HUES48 (cell line): ENCODE measurements around the gene MCTP2.
"Not testable (repeated sequence)": the region's sequence is repeated elsewhere in the genome, so short reads cannot be mapped to it uniquely, and the experiment has no call there.

ENCODE experiments used
- H3K27ac ChIP-seq: one replicate; pipeline ENCODE4 v1.7.0; 2013; ENCODE audit warnings: low read depth, low read length, inconsistent platforms
- H3K27me3 ChIP-seq: 2 replicates; pipeline ENCODE4 v1.6.1; 2013; ENCODE audit warnings: mild to moderate bottlenecking, low read length; ENCODE audit not compliant: control insufficient read depth, insufficient read depth
- H3K36me3 ChIP-seq: 2 replicates; pipeline ENCODE4 v1.6.1; 2013; ENCODE audit warnings: low read length; ENCODE audit not compliant: control insufficient read depth, insufficient read depth
- H3K4me1 ChIP-seq: 2 replicates; pipeline ENCODE4 v1.6.1; 2013; ENCODE audit warnings: mild to moderate bottlenecking, low read length; ENCODE audit not compliant: control insufficient read depth, insufficient read depth
- H3K4me3 ChIP-seq: 2 replicates; pipeline ENCODE4 v1.5.1; 2013; ENCODE audit warnings: mild to moderate bottlenecking, low read depth, low read length
- H3K9ac ChIP-seq: 2 replicates; pipeline ENCODE4 v1.6.1; 2013; ENCODE audit warnings: mild to moderate bottlenecking, low read depth, low read length, moderate library complexity
- H3K9me3 ChIP-seq: 2 replicates; pipeline ENCODE4 v1.6.1; 2013; ENCODE audit warnings: low read length; ENCODE audit not compliant: control insufficient read depth, insufficient read depth

Gene MCTP2

DNA sequence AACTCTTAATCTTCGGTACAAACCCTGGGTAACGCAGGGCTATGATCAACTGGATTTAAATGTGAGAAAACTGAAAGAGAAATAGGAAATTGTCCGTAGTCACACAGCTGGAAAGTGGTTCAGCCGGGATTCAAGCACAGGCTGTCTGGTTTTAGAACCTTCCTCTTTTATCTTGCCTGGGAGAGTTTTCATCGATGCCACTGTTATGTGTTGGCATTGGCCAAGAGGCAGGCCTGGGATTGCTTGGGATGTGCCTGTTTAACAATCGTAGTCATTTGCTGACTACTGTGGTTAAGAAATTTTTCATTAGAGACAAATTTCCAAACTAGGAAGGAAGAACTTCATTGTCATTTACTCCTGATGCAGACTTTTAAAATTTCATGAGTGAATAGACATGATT, 4.3 kb downstream of the MCTP2 start:
- Histone ChIP-seq H3K9me3 (no peaks in the 10 kb centered on the region), H3K4me1 (peaks cover 21% of the 10 kb centered on the region), H3K36me3 (no peaks in the 10 kb centered on the region), H3K9ac (no peak overlapping the region), H3K27ac (no peak overlapping the region), H3K27me3 (peaks cover 22% of the 10 kb centered on the region), H3K4me3 (no peak overlapping the region)

GRCh38 chr15:94236608-94237007, 5.2 kb downstream of the MCTP2 start:
- H3K9ac ChIP-seq, result no peak overlapping the region
- H3K4me3 ChIP-seq, result no peak overlapping the region
- H3K27ac ChIP-seq, result no peak overlapping the region
- H3K27me3 ChIP-seq, result peaks cover 18% of the 10 kb centered on the region
- H3K9me3 ChIP-seq, result no peaks in the 10 kb centered on the region
- no peaks in the 10 kb centered on the region for H3K36me3 ChIP-seq
- peaks cover 18% of the 10 kb centered on the region for H3K4me1 ChIP-seq

GRCh38 chr15:94237903-94238302, 6.5 kb downstream of the MCTP2 start:
- Histone ChIP-seq H3K27me3 (peaks cover 6% of the 10 kb centered on the region), H3K9me3 (no peaks in the 10 kb centered on the region), H3K27ac (no peak overlapping the region), H3K4me3 (no peak overlapping the region), H3K36me3 (no peaks in the 10 kb centered on the region), H3K9ac (no peak overlapping the region), H3K4me1 (peaks cover 13% of the 10 kb centered on the region)

DNA sequence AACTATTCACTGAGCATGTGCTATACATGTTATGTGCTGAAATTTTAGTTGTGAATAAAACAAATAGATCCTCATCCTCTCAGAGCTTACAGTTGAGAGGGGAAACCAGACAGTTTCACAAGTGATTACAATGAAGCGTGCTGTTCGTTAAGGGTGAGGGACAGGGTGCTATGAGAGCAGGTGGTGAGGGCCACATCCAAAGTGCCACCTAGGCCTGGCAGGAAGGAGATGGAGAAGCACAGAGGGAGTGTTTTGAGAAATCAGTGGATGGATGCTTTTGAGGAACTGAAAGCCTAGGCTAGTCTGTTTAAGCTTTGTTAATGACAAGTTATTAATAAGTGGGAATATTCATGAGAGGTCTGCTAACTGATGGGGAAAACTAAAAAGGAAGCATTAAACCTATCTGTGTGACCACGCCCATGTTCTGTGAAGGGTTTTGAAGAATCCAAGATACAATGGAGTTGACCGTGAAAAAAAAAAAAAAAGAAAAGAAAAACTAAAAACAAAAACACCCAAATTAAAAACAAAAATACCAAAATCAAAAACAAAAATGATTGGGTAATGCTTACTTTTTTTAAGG, 7.3 kb downstream of the MCTP2 start:
- Histone ChIP-seq H3K27ac (no peak overlapping the region), H3K9ac (no peak overlapping the region), H3K4me1 (peaks cover 8% of the 10 kb centered on the region), H3K36me3 (no peaks in the 10 kb centered on the region), H3K9me3 (peaks cover 4% of the 10 kb centered on the region; the same call in 1 of the 2 replicates), H3K27me3 (no peaks in the 10 kb centered on the region; the same call in 1 of the 2 replicates), H3K4me3 (no peak overlapping the region)

DNA sequence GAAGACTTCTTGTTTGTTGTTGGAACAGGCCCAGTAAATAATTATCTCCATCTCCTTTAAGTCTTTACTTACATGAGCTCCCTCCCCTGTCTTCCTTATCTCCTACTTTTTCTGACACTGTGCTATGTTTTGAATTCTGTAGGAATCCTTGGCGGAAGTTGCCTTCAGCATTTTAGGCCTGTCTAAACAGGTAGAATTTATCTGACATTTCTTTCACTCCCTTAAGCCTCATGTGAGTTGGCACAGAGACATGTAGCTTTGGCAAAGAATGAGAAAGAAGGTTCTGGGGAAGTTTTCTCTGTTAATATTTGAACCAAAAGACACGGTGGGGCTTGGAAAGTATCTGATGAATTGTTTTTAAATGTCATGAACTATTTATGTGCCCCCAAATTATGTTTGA, 8.1 kb downstream of the MCTP2 start:
- H3K9me3 ChIP-seq, result peaks cover 7% of the 10 kb centered on the region; the same call in 1 of the 2 replicates
- no peaks in the 10 kb centered on the region for H3K36me3 ChIP-seq
- H3K9ac ChIP-seq, result no peak overlapping the region
- 0 out of 2 replicates have a peak, but pooled peaks cover 1% of the 10 kb centered on the region for H3K4me1 ChIP-seq
- no peaks in the 10 kb centered on the region for H3K27me3 ChIP-seq
- H3K4me3 ChIP-seq, result no peak overlapping the region
- no peak overlapping the region for H3K27ac ChIP-seq

DNA sequence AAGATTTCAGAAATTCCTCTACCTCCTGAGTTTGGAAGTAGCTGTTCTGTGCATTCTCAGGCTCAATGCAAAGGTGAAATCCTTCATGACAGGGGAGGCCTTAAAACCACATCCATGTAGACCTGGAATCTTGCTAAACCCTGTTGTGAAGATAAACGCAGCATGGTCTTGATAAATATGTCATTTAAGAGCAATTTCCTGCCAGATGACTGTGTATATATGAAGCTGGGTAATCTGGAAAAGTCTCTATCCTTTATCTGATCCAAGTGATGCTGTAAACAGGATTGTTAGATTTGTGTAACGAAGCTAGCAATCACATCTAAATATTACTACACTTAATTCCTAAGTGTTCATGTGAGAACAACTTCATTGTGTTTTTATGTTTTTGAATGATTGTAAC, 9.1 kb downstream of the MCTP2 start:
- Histone ChIP-seq H3K9me3 (peaks cover 7% of the 10 kb centered on the region; the same call in 1 of the 2 replicates), H3K27me3 (no peaks in the 10 kb centered on the region), H3K9ac (no peak overlapping the region), H3K4me1 (no peaks in the 10 kb centered on the region), H3K4me3 (no peak overlapping the region), H3K36me3 (no peaks in the 10 kb centered on the region), H3K27ac (no peak overlapping the region)

- H3K27me3 ChIP-seq, result no peaks in the 10 kb centered on the region
- no peak overlapping the region for H3K9ac ChIP-seq
- no peak overlapping the region for H3K4me3 ChIP-seq
- H3K9me3 ChIP-seq, result peaks cover 7% of the 10 kb centered on the region; the same call in 1 of the 2 replicates
- H3K36me3 ChIP-seq, result no peaks in the 10 kb centered on the region
- H3K27ac ChIP-seq, result no peak overlapping the region
- H3K4me1 ChIP-seq, result no peaks in the 10 kb centered on the region
These were observed 10.9 kb downstream of the MCTP2 start for GRCh38 chr15:94242257-94242656.

DNA sequence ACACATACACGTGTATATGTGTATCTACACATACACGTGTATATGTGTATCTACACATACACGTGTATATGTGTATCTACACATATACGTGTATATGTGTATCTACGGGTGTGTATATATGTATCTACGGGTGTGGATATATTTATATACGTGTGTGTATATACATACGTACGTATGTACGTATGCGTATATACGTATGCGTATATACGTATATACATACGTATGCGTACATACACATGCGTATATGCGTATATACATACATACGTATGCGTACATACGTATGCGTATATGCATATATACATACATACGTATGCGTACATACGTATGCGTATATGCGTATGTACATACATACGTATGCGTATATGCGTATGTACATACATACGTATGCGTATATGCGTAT, 11.6 kb downstream of the MCTP2 start:
- not testable (repeated sequence) for H3K4me1 ChIP-seq, H3K27me3 ChIP-seq, H3K9me3 ChIP-seq, H3K27ac ChIP-seq, H3K9ac ChIP-seq, H3K36me3 ChIP-seq, H3K4me3 ChIP-seq

- H3K27me3 ChIP-seq, result no peaks in the 10 kb centered on the region
- H3K27ac ChIP-seq, result no peak overlapping the region
- H3K36me3 ChIP-seq, result no peaks in the 10 kb centered on the region
- no peak overlapping the region for H3K9ac ChIP-seq
- no peaks in the 10 kb centered on the region for H3K4me1 ChIP-seq
- H3K9me3 ChIP-seq, result peaks cover 7% of the 10 kb centered on the region; the same call in 1 of the 2 replicates
- no peak overlapping the region for H3K4me3 ChIP-seq
These were observed 12.1 kb downstream of the MCTP2 start for GRCh38 chr15:94243418-94243817.

- no peak overlapping the region for H3K9ac ChIP-seq
- H3K4me1 ChIP-seq, result no peaks in the 10 kb centered on the region
- H3K4me3 ChIP-seq, result no peak overlapping the region
- peaks cover 7% of the 10 kb centered on the region; the same call in 1 of the 2 replicates for H3K9me3 ChIP-seq
- no peak overlapping the region for H3K27ac ChIP-seq
- no peaks in the 10 kb centered on the region for H3K36me3 ChIP-seq
- no peaks in the 10 kb centered on the region for H3K27me3 ChIP-seq
These were observed 14.7 kb downstream of the MCTP2 start for GRCh38 chr15:94246016-94246415.

GRCh38 chr15:94247789-94248638, 16.7 kb downstream of the MCTP2 start:
- Histone ChIP-seq H3K36me3 (no peaks in the 10 kb centered on the region), H3K4me1 (no peaks in the 10 kb centered on the region), H3K27ac (no peak overlapping the region), H3K9me3 (peaks cover 7% of the 10 kb centered on the region; the same call in 1 of the 2 replicates), H3K4me3 (no peak overlapping the region), H3K27me3 (no peaks in the 10 kb centered on the region), H3K9ac (no peak overlapping the region)
